Ovary (tissue), 3 donors: ENCODE results near the gene DIPK2A.
A peak's percentile ranks its signal among the peaks of the same experiment; 100 is the strongest.

Experiments used
- EP300 ChIP-seq: sonication (generic); formaldehyde crosslinking; IDR thresholded peaks from one replicate; pipeline ENCODE4 v1.6.1; 2017; ENCODE audit warnings: antibody characterized with exemption
- POLR2A ChIP-seq: fragments of 450-650 bp; IDR thresholded peaks from one replicate; pipeline ENCODE4 v1.6.1; 2017; ENCODE audit warnings: antibody characterized with exemption, mild to moderate bottlenecking, moderate library complexity
- TF ChIP-seq, protein P1 (sequence below), 3 donors: fragments of 450-650 bp in 2 of 3; fragments of 200-600 bp in 1 of 3; IDR thresholded peaks; one replicate each; pipeline versions ENCODE4 v1.5.1 to v1.8.0; 2016 to 2022; ENCODE audit warnings: antibody characterized with exemption in 3 of 3, mild to moderate bottlenecking in 1 of 3
- donor health status: DM: no; HTN: no; CAD: no.

DNA sequence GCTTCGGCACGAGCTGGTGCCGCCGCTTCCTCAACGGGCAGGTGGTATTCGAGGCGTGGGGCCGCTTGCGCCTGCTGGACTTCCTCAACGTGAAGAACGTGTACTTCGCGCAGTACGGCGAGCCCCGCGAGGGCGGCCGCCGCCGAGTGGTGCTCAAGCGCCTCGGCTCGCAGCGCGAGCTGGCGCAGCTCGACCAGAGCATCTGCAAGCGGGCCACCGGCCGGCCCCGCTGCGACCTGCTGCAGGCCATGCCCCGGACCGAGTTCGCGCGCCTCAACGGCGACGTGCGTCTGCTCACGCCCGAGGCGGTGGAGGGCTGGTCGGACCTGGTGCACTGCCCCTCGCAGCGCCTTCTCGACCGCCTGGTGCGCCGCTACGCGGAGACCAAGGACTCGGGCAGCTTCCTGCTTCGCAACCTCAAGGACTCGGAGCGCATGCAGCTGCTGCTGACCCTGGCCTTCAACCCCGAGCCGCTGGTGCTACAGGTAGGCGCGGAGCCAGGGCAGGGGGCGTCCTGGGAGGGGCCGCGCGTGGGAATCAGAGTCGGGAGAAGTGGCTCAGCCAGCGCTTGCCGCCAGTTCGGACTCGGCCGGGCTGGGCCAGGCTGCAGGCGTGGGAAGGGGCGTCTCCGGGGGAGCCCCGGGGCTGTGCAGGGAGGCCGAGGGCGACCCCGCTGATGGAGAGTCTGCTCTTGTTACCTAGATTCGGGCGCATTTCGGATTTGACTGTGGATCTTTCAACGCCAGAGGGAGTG lies 1.1 kb downstream of the DIPK2A start:
- TF ChIP-seq EP300 (no peak), POLR2A (no peak)
- TF ChIP-seq, protein P1, sequence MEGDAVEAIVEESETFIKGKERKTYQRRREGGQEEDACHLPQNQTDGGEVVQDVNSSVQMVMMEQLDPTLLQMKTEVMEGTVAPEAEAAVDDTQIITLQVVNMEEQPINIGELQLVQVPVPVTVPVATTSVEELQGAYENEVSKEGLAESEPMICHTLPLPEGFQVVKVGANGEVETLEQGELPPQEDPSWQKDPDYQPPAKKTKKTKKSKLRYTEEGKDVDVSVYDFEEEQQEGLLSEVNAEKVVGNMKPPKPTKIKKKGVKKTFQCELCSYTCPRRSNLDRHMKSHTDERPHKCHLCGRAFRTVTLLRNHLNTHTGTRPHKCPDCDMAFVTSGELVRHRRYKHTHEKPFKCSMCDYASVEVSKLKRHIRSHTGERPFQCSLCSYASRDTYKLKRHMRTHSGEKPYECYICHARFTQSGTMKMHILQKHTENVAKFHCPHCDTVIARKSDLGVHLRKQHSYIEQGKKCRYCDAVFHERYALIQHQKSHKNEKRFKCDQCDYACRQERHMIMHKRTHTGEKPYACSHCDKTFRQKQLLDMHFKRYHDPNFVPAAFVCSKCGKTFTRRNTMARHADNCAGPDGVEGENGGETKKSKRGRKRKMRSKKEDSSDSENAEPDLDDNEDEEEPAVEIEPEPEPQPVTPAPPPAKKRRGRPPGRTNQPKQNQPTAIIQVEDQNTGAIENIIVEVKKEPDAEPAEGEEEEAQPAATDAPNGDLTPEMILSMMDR (IDR thresholded peaks at IDR 0.05), result peak in 1 of 3 donors; percentile 30
